Activated gamma-delta T cell (primary cell): ENCODE results near the gene TMCC1.
"Not testable (repeated sequence)": the region's sequence is repeated elsewhere in the genome, so short reads cannot be mapped to it uniquely, and the experiment has no call there.

Experiments
- DNase-seq: peaks from one replicate; lab custom pipeline; 2025; lab: John Stamatoyannopoulos, UW

TMCC1 gene

DNA sequence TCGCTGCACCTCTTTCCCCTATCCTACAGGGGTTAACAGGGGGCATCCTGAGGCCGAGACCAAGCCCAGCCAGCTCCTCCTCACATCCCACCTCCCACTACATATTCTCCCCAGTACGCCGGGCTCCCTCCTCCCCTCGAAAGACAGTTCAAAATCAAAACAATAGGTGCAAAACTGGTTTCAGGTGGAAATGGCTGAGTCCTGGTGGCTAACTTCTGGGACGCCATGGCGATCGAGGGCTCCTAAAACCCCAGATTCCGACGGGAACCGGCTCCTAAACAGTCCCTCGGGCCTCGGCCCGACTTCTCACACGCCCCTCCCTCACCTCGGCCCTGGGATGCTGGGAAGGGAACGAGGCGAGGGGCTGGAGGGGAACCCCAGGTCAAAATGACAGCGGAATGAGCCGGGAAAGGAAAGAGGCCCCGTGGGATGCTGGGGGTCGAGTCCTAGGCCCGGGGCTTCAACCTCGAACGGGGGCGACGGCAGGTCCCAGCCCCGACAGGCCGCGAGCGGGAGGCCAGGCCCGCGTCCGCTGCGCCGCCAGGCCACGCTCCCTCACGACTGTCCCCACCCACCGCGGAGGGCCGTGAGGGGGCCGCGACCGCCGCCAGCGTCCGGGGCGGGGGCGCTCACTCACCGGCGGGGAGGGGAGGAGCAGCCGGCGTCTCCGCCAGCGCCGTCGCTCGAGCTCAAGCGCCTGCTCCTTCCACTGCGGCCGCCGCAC is 492 bp downstream of the TMCC1 start:
- peak; percentile 80 for DNase-seq

DNA sequence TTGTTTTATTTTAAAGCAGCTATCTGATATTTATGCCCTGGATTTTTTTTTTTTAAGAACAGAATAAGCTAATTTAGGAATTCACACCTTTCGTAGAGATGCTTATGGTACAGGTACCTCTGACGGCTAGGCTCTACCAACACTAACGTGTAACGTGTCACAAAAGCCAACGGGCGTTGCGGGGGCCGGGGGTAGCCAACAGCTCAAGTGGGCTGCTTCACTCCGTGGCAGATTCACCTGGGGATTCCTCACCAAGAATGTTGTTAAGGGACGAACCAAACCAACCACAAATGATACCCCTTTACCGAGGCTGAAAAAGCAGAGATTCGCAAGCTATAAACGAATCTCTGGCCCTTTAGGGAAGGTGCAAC is 1.0 kb downstream of the TMCC1 start:
- no peak for DNase-seq

DNA sequence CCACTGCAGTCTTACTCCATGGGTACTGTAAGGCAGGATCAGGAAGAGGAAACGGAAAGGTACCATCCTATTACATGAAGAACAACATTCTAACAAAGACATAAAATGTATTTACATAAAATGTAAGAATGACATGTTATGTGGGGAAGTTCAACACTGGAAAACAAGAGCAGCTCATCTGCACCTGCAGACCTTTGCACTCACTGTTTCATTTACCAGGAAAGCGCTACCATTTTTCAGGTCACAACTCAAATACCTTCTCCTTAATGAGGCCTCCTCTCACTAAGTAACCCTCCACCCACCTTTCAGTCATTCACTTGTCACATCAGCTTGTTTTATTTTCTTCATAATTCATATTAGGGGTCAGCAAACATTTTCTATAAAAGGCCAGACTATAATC is 2.6 kb downstream of the TMCC1 start:
- no peak for DNase-seq

DNA sequence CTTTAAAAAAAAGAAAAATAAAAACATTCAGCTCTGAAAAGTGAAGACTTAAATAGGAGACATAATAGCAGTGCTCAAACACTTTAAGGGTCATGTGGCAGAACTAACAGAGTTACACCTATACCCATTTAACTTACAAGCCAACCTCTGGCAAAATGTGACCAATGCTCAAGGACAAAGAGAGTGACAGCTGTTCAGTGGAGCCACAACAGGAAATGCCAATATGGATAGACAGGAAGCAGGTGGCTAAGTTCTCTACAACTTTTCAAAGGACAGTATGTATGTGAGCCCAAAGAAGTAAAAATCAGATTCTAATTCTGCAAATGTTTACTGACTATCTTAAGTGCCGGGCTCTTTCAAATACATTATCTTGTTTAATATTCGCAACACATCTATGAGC is 3.4 kb downstream of the TMCC1 start:
- DNase-seq, result no peak

DNA sequence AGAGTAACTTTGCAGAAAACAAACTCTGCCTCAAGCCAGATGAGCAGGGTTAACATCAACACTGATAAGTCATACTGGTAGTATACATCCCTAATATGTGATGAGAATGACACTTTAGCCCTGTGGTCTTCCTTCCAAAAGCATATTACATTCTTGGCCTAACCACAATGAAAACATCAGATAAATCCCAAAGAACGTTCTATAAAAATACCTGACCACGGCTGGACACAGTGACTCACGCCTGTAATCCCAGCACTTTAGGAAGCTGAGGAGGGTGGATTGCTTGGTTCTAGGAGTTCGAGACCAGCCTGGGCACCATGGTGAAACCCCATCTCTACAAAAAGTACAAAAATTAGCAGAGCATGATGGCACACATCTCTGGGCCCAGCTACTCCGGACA is 4.7 kb downstream of the TMCC1 start:
- DNase-seq, result no peak

DNA sequence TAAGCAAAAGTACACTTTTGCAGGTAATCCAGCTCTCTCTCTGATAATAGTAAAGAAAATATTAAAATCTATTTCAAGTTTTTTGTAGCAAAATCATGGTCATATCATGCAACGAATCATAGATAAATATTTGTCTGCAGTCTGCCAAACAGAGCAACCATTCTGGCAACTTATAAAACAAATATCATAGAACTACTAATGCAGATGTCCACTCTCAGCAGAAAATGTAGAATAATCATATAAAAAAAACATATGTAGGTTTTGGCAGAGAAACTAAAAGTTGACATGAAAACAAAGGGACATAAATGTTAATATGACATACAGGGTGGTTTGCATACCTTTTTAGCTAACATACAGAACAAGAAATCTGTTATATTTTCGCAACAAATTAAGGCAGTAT is 12.2 kb downstream of the TMCC1 start:
- no peak for DNase-seq

DNA sequence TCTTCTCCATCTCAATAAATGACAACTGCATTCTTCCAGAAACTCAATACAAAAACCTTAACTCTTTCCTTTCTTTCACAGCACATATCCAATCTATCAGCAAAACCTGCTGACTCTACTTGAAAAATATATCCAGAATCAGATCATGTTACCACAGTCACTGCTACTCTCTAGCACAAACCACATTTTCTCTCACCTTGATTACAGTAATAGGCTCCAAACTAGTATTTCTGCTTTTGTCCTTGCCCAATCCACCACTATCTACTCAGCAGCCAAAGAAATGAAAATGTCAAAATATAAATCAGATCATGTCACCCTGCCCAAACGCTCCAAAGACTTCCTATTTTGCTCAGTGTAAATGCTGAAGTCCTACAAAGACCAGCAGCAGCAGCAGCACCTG is 15.2 kb downstream of the TMCC1 start:
- DNase-seq, result no peak

DNA sequence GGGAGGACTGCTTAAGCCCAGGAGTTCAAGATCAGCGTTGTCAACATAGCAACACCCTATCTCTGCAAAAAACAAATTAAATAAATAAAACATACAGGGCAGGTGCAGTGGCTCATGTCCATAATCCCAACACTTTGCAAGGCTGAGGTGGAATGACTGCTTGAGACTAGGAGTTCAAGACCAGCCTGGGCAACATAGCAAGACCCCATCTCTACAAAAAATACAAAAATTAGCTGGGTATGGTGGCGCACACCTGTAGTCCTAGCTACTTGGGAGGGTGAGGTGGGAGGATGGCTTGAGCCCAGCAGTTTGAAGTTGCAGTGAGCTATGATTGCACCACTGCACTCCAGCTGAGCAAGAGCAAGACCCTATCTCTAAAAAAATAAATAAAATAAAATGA is 19.0 kb downstream of the TMCC1 start:
- not testable (repeated sequence) for DNase-seq

DNA sequence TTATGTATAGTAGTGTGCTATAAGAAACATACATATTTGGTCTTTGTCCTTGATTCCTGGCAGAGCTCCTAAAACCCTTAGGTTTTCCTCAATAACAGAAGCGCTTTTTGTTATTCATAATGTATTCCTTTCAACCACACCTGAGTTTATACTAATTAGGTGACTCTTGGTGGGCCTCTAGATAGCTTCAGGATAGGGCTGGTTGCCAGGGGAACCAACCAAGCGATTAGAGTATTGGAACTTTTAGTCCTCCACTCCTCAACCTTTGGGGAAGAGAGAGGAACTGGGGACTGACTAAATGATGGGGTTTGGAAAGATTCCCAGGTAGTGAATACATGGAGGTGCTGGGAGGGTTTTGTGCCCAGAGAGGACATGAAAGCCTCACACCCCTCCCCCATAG is 24.6 kb downstream of the TMCC1 start:
- DNase-seq, result no peak

DNA sequence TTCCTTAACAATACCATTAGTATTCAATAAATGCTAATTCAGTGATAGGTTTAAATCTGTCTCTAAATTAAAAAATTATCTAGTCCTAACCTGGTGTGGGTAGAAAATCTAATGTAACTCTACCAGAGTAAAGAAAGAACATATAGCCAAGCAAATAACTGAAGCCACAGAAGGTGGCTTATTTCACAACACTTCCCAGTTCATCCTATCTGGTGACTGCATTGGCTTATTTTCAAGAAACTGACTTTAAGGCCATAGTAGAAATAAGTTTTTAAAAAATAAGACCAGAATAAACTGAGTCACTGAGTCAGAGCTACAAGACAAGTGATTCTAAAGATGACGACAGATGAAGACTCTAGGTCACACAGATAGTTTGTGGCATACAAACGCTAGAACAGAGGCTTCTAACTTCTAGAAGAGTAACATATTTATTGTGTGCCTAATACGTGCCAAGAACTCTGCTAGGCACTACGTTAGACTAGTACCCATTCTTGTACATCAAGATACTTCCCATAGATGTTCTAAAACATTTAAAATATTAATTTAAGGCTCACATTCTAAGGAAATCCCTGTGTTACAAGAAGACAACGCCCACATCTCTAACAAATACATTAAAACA is 25.9 kb downstream of the TMCC1 start:
- no peak for DNase-seq

DNA sequence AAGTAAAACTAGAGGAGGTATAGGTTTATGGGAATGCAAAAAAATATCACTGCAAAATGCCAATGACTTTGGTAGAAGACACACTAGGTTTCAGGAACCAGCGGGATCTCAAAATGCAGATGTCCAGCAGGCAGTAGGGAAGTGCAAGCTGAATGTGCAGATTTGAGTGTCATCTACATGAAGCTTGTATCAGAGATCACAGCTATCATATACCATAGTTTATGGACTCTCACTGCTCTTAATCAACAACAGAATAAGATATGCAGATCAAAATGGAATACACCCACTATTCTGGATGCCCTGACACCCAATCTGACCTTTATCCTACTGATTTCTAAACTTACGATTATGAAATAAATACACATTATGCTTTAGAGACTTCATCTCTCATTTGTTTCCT is 27.7 kb downstream of the TMCC1 start:
- DNase-seq, result no peak

DNA sequence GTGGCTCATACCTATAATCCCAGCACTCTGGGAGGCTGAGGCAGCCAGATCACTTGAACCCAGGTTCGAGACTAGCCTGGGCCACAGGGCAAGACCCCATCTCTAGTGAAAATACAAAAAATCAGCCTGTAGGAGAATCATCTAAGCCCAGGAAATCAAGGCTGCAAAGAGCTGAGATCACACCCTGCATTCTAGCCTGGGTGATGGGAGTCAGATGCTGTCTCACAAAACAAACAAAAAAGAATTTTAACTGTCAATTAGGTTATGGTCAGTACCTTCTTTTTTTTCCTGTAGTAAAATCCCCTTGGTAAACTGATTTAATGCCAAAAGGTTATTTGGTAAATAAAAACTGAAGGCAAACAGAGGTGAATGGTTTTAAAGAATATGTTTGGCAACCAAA is 29.0 kb downstream of the TMCC1 start:
- no peak for DNase-seq

DNA sequence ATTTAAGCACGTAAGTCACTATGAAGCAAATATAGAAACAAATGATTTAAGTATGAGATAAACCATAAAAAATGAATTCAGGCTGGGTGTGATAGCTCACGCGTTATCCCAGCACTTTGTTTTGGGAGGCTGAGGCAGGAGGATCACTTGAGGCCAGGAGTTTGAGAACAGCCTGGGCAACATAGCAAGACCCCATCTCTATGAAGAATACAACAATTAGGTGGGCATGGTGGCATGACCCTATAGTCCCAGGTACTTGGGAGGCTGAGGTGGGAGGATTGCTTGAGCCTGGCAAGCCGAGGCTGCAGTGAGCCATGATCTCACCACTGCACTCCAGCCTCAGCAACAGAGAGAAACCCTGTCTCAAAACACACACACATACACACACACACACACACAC is 34.2 kb downstream of the TMCC1 start:
- DNase-seq, result no peak

DNA sequence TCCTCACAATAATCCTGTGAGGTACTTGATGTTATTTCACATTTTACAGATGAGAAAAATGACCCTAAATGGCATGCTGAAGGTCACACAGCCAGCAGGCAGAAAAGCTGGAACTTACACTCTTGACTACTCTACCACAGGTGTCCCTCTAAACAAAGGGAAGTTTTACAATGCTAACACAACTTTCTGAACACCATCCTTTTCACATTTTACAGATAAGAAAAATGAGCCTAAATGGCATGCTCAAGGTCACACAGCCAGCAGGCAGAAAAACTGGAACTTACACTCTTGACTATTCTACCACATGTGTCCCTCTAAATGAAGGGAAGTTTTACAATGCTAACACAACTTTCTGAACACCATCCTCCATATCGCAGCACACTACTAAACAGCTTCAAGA is 35.6 kb downstream of the TMCC1 start:
- no peak for DNase-seq

DNA sequence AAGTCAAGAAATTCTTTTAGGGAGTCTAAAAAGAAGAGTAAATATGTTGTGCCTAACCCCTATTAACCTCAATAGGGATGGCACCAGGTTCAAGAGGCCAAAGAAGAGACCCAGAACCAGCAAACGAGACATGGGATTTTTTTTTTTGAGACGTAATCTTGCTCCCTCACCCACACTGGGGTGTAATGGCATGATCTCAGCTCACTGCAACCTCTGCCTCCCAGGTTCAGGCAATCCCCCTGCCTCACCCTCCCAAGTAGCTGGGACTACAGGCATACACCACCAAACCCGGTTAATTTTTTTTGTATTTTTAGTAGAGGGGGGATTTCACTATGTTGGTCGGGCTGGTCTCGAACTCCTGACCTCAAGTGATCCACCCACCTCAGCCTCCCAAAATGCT is 36.7 kb downstream of the TMCC1 start:
- not testable (repeated sequence) for DNase-seq

DNA sequence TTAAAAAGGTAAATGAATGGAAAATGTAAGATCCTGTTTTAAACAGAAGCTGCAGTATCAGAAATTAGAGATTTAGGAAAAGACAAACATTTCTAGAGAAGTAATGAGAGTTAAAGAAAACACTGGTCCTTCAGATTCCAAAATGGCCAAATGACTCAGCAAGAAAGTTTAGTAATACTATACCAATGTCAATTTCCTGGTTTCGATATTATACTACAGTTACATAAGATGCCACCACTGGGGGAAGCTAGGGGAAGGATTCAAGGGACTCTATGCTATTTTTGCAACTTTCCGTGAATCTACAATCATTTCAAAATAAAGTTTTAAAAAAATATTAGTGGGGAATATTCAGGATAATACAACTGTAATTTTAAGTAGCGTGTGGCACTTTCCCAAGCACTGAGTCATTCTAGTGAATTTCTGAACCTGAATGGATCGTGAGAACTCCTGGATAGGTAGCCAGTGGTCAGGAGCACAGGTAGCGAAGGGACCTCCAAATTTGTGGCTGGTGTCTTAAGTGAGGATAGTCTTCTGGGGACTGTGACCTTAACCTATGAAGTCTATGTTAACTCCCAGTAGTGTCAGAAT is 37.6 kb downstream of the TMCC1 start:
- DNase-seq, result no peak

DNA sequence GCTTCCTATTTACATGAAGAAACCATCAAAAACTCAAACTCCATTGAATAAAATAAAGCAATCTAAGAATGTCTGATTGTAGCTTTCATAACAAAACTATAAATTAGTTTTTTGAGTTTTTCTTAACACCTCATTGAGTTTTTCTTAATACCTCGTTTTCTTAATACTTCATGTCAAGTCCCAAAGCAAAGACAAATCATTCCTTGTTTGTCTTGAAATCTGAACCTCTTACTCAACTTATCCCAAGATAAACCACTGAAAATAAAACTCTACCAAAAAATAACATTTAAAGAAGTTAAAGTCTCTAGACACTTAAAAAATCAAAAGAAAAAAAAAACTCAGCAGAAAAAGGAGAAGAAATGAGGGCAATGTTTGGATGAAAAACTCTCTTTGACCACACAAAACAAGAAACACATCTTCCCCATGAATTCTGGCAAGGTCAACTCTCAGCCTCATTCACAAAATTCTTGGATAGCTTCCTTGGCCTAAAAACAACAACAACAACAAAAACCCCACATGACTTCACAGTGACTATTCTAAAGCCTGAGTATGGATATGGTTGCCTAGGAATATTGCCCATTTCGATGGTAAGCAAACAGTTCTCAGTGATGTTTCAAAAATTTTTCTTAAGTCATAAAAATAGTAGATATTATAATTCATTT is 38.2 kb downstream of the TMCC1 start:
- DNase-seq, result no peak

DNA sequence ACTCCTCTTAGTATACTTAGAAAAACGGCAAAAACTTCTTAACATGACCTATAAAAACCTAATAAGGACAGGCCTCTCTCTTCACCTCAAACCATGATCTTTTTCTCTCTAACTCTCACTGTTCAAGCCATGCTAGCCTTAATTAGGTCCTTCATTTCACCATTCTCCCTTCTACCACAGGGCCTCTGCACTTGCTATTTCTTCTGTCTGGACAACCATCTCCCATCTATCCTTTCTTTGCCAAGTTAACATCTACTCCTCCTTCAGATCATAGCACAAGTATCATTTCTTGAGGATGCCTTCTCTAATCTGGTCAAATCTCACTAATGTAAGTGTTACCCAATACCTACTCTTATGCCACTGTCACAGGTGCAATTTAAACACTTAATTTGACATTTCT is 39.1 kb downstream of the TMCC1 start:
- no peak for DNase-seq

DNA sequence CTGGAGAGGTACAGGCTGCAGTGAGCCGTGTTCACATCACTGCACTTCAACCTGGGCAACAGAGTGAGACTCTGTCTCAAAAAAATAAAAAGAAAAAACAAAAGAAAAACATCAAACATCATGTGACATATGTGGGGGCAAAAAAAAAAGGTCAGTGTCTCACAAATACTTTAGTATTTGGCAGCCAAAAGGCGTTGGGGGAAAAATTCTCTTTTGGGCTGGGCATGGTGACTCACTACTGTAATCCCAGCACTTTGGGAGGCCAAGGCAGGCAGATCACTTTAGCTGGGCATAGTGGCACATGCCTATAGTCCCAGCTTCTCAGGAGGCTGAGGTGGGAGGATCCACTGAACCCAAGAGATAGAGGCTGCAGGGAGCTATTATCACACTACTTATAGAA is 47.6 kb downstream of the TMCC1 start:
- DNase-seq, result no peak

DNA sequence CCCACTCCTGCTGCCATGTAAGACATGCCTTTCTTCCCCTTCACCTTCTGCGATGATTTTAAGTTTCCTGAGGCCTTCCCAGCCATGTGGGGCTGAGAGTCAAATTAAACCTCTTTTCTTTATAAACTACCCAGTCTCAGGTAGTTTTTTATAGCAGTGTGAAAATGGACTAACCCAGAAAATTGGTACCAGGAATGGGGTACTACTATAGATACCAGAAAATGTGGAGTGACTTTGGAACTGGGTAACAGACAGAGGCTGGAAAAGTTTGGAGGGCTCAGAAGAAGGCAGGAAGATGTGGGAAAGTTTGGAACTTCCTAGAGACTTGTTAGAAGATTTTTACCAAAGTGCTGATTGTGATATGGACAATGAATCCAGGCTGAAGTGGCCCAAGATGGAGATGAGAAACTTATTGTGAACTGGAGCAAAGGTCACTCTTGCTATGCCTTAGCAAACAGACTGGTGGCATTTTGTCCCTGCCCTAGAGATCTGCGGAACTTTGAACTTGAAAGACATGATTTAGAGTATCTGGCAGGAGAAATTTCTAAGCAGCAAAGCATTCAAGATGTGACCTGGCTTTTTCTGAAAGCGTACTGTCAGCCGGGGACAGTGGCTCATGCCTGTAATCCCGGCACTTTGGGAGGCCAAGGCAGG is 52.7 kb downstream of the TMCC1 start:
- DNase-seq, result no peak

DNA sequence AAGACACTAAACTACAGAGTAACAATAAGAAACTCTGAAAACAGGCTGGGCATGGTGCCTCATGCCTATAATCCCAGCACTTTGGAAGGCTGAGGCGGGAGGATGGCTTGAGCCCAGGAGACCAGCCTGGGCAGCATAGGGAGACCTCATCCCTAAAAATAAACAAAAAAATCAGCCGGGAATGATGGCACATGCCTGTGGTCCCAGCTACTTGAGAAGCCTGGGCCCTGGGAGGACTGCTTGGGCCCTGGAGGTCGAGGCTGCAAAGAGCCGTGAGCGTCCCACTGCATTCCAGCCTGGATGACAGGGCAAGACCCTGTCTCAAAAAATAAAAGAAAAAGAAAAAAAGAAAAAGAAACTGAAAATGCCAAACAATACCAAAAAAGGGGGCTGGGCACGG is 55.4 kb downstream of the TMCC1 start:
- DNase-seq, result no peak

DNA sequence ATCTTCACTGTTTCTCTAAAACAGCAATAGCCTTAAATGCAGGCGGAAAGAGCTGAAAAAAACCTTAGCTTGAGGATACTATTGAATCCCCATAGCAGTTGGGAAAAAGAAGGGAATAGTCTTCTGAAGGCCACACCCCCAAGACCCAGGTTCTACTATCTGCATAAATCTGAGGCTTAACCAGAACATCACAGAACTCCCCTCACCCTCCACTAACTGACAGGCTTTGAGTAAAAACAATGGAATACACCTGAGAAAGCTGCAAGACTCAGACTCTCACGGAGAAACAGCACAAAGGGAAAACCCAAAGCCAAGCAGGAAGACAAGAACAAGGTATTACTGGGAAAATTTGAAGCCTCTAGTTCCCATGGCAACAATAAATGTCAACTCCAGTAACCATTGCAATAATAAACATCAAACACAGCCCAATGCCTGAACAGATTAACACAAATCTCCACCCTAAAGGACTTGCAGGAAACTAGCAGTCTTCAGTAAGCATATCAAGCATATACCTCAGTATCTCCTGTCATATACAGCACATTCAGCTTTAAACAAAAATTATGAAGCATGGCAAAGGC is 56.4 kb downstream of the TMCC1 start:
- no peak for DNase-seq
